Fibroblast of skin of back (primary cell): ENCODE results near the gene MT1E.
"Not testable (repeated sequence)": the region's sequence is repeated elsewhere in the genome, so short reads cannot be mapped to it uniquely, and the experiment has no call there.

ENCODE experiments used
- DNase-seq: peaks from one replicate; pipeline ENCODE4 v3.0.0-alpha.2; 2013

MT1E gene

GRCh38 chr16:56672761-56673536, 47.4 kb downstream of the MT1E start:
- peak; percentile 23 for DNase-seq

GRCh38 chr16:56673921-56674320, 48.3 kb downstream of the MT1E start:
- DNase-seq = peak; percentile 26

GRCh38 chr16:56674570-56674969, 49.0 kb downstream of the MT1E start:
- not testable (repeated sequence) for DNase-seq

- no peak for DNase-seq
Observed at GRCh38 chr16:56675685-56676210, 50.2 kb downstream of the MT1E start.
